ENCODE data around the gene PTPRT.

Gene PTPRT

DNA sequence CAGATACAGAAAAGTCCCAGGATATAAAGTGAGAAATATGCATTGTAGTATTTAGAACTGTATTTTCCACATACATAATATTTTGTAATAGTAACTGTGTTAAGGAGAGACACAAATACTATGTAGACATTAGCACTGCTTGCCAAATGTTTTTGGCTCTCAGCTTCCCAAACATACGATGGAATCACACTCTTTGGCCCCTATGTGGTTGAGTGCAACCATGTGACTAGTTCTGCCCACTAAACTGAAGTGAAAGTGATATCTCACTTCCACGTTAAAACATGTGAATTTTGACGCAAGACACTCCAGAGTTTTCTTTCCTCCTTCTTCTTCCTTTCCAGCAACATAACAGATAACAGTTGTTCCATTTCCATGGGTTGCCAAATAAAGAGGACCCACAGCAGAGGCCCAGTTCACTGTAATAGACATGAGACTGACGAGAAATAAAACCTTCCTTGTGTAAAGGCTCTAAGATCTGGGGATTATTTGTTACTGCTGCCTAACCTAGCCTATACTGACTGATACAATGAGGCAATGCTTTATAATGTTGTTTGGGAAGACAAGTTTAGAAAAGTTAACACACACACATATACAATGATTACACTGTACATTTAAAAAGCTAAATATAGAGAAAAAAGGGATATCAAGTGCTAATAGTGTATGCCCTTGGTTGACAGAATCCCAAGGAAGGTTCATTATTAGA is 97.2 kb downstream of the PTPRT start:
- TF ChIP-seq, protein P1, sequence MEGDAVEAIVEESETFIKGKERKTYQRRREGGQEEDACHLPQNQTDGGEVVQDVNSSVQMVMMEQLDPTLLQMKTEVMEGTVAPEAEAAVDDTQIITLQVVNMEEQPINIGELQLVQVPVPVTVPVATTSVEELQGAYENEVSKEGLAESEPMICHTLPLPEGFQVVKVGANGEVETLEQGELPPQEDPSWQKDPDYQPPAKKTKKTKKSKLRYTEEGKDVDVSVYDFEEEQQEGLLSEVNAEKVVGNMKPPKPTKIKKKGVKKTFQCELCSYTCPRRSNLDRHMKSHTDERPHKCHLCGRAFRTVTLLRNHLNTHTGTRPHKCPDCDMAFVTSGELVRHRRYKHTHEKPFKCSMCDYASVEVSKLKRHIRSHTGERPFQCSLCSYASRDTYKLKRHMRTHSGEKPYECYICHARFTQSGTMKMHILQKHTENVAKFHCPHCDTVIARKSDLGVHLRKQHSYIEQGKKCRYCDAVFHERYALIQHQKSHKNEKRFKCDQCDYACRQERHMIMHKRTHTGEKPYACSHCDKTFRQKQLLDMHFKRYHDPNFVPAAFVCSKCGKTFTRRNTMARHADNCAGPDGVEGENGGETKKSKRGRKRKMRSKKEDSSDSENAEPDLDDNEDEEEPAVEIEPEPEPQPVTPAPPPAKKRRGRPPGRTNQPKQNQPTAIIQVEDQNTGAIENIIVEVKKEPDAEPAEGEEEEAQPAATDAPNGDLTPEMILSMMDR (IDR thresholded peaks at IDR 0.05; ENCODE audit: borderline replicate concordance, insufficient read depth, low read depth, low read length) = no peak
- no peak overlapping the region for H3K4me3 ChIP-seq (ENCODE audit: low read depth, low read length)

DNA sequence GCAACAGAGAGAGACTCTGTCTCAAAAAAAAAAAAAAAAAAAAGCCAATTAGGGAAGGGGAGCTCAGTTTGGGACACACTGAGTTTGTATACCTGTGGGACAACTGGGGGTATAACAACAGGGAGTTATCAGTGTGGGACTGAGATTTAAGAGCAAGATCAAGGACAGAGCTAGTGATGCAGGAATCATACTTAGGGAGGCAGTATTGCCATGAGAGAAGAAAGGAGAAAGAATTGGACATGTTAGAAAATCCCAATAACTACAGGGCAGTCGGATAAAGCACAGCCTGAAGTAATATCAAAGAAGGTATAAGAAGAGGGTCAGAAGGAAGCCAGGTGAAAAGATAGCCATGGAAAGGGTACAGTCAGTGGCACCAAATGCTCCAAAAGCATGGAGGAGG is 121.2 kb downstream of the PTPRT start:
- no peak overlapping the region for H3K4me3 ChIP-seq (ENCODE audit: low read depth, low read length)
- TF ChIP-seq, protein P1 (IDR thresholded peaks at IDR 0.05; ENCODE audit: borderline replicate concordance, insufficient read depth, low read depth, low read length) = no peak

DNA sequence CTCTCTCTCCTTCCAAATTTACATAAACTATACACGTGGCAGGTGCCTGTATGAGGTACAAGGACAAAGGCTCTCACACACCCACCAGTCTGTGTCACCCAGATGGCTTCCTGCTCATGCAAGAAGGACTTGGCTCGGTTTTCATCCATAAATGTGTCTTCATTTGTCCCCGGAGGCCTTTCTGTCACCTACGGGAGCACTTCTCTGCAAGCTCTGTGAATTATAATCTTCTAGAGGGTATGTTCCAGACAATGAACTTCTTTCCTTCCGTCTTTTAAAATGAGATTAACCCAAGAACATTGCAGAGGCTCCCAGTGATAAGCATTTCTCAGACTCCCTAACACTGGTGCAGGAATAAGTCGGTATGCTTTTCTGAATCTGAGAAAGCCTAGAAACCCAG is 123.6 kb downstream of the PTPRT start:
- TF ChIP-seq, protein P1 (IDR thresholded peaks at IDR 0.05; ENCODE audit: borderline replicate concordance, insufficient read depth, low read depth, low read length) = no peak
- no peak overlapping the region for H3K4me3 ChIP-seq (ENCODE audit: low read depth, low read length)

DNA sequence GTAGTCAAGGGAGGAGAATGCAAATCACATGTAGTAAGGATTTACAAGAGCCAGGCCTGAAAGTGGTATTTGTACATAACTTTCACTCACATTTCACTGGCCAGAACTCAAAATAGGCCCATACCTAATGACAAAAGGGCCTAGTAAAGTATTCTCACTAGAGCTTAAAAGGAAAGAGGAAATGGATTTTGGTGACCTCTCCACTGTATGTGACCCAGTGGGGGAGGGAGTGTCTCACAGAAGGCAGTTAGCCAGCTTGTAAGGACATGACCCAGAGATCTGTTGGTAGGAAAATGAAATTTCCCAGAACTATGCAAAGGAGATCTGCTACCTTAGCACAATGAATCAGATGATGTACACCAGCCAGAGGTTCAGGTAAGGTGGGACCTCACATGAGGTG is 124.4 kb downstream of the PTPRT start:
- TF ChIP-seq, protein P1 (IDR thresholded peaks at IDR 0.05; ENCODE audit: borderline replicate concordance, insufficient read depth, low read depth, low read length) = no peak
- no peak overlapping the region for H3K4me3 ChIP-seq (ENCODE audit: low read depth, low read length)

DNA sequence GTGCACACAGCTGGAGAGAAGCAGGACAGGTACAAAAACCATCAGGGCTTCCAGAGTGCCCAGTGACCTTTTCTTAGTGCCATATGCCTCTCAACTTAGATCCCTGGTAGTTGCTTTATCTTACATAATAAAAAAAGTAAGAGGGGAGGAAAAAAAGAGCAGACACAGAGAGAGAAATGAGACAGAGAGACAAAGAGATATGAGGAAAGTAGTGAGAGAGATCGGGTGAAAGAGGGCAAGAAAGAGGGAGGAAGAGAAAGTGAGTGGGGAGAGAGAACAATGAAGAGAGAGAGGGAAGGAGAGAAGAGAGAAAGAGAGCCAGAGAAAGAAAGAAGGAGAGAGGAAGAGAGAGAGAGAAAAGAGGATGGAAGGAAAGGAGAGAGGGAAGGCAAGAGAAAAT is 131.6 kb downstream of the PTPRT start:
- TF ChIP-seq, protein P1 (IDR thresholded peaks at IDR 0.05; ENCODE audit: borderline replicate concordance, insufficient read depth, low read depth, low read length) = no peak
- no peak overlapping the region for H3K4me3 ChIP-seq (ENCODE audit: low read depth, low read length)

DNA sequence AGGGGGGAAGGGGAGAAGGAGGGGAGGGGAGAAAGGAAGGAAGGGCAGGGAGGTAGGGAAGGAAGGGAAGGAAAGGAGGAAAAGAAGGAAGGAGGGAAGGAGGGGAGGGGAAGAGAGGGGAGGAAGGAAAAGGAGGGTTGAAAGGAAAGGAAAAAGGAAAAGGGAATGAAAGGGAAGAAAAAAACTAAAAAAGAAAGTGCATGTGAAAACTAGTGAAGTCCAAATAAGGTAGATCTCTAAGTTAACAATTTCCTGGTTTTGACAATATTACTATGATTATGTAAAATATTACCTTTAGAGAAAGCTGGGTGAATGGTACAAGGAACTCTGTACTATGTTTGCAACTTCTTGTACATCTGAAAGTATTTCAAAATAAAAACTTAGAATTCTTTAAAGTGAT is 132.4 kb downstream of the PTPRT start:
- TF ChIP-seq, protein P1 (IDR thresholded peaks at IDR 0.05; ENCODE audit: borderline replicate concordance, insufficient read depth, low read depth, low read length) = no peak
- H3K4me3 ChIP-seq (ENCODE audit: low read depth, low read length) = no peak overlapping the region

DNA sequence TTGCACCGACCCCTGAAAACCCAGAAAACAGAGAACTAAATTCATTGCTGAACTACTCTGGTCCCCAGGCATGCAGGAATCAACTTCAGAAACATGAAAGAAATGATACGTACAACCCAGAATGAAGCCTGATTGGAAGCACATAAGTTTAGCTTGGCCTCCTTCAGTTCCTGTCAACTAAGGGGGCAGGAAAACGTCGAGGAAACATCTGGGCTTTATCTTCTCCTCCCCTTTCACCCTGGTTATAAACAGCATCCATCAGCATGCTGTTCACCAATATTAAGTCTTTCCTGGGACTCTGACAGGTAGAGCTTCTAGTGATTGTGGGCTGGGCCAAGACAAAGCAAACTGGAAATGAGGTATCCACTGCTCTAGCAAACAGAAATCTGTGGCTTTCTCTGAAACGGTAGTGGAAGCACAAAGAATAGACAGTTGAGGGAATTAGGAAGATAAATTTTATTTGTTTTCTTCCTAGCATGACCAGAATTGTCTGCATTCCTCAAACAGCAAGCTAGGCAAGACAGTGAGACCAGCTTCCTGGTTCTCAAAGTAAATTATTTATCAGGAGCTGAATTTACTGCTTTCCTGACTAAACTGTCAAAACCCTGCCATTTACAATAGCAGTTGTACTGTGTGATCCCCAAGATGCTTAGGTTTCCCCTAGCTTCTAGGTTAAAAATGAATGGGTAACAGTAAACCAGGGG is 134.4 kb downstream of the PTPRT start:
- no peak overlapping the region for H3K4me3 ChIP-seq (ENCODE audit: low read depth, low read length)
- TF ChIP-seq, protein P1 (IDR thresholded peaks at IDR 0.05; ENCODE audit: borderline replicate concordance, insufficient read depth, low read depth, low read length) = no peak

All from GM12875 (cell line).